Measurements from ENCODE around the gene THAP7.
"Not testable (repeated sequence)": the region's sequence is repeated elsewhere in the genome, so short reads cannot be mapped to it uniquely, and the experiment has no call there.

THAP7 gene

GRCh38 chr22:21012446-21013407 lies 10.8 kb upstream of the THAP7 start:
- no peaks in the 10 kb centered on the region for H3K36me3 ChIP-seq (ENCODE audit: low read depth)
- H3K9me3 ChIP-seq (ENCODE audit: severe bottlenecking), result no peaks in the 10 kb centered on the region
- peaks cover 6% of the 10 kb centered on the region for H3K4me1 ChIP-seq (ENCODE audit: insufficient read depth, poor library complexity, severe bottlenecking)
- no peak for TF ChIP-seq CTCF (IDR thresholded peaks at IDR 0.05; ENCODE audit: poor library complexity, severe bottlenecking)
- no peak overlapping the region for H3K4me3 ChIP-seq (ENCODE audit: severe bottlenecking)
- H3K27ac ChIP-seq (ENCODE audit: poor library complexity, severe bottlenecking), result no peak overlapping the region
- DNase-seq (ENCODE audit: low spot score) (no peak), ATAC-seq (ENCODE audit: low read depth) (no peak)
- H3K27me3 ChIP-seq (ENCODE audit: insufficient read depth, poor library complexity, severe bottlenecking), result no peaks in the 10 kb centered on the region

GRCh38 chr22:21010426-21011113 lies 8.7 kb upstream of the THAP7 start:
- no peak for DNase-seq (ENCODE audit: low spot score)
- no peak overlapping the region for H3K27ac ChIP-seq (ENCODE audit: poor library complexity, severe bottlenecking)
- no peak for TF ChIP-seq CTCF (IDR thresholded peaks at IDR 0.05; ENCODE audit: poor library complexity, severe bottlenecking)
- no peaks in the 10 kb centered on the region for H3K9me3 ChIP-seq (ENCODE audit: severe bottlenecking)
- no peak for ATAC-seq (ENCODE audit: low read depth)
- no peaks in the 10 kb centered on the region for H3K27me3 ChIP-seq (ENCODE audit: insufficient read depth, poor library complexity, severe bottlenecking)
- H3K4me3 ChIP-seq (ENCODE audit: severe bottlenecking), result no peak overlapping the region
- peaks cover 6% of the 10 kb centered on the region for H3K4me1 ChIP-seq (ENCODE audit: insufficient read depth, poor library complexity, severe bottlenecking)
- H3K36me3 ChIP-seq (ENCODE audit: low read depth), result no peaks in the 10 kb centered on the region

- Histone ChIP-seq H3K27ac (ENCODE audit: poor library complexity, severe bottlenecking) (no peak overlapping the region), H3K9me3 (ENCODE audit: severe bottlenecking) (no peaks in the 10 kb centered on the region), H3K4me1 (ENCODE audit: insufficient read depth, poor library complexity, severe bottlenecking) (peaks cover 3% of the 10 kb centered on the region), H3K4me3 (ENCODE audit: severe bottlenecking) (no peak overlapping the region), H3K36me3 (ENCODE audit: low read depth) (no peaks in the 10 kb centered on the region), H3K27me3 (ENCODE audit: insufficient read depth, poor library complexity, severe bottlenecking) (no peaks in the 10 kb centered on the region)
- ATAC-seq (ENCODE audit: low read depth), result peak; percentile 43; the same call in 2 of the 3 replicates
- no peak for TF ChIP-seq CTCF (IDR thresholded peaks at IDR 0.05; ENCODE audit: poor library complexity, severe bottlenecking)
- no peak for DNase-seq (ENCODE audit: low spot score)
These were observed 7.9 kb upstream of the THAP7 start for GRCh38 chr22:21009638-21010425.

- DNase-seq (ENCODE audit: low spot score); H3K27me3 ChIP-seq (ENCODE audit: insufficient read depth, poor library complexity, severe bottlenecking); H3K4me1 ChIP-seq (ENCODE audit: insufficient read depth, poor library complexity, severe bottlenecking); H3K9me3 ChIP-seq (ENCODE audit: severe bottlenecking); H3K4me3 ChIP-seq (ENCODE audit: severe bottlenecking); ATAC-seq (ENCODE audit: low read depth); H3K36me3 ChIP-seq (ENCODE audit: low read depth); H3K27ac ChIP-seq (ENCODE audit: poor library complexity, severe bottlenecking): not testable (repeated sequence)
These were observed 7.3 kb upstream of the THAP7 start for GRCh38 chr22:21009208-21009607.

GRCh38 chr22:21003782-21004181 lies 1.9 kb upstream of the THAP7 start:
- no peak for DNase-seq (ENCODE audit: low spot score)

More at GRCh38 chr22:21003782-21004181, 1.9 kb upstream of the THAP7 start:
- Histone ChIP-seq H3K4me3 (ENCODE audit: severe bottlenecking) (no peak overlapping the region), H3K9me3 (ENCODE audit: severe bottlenecking) (peaks cover 2% of the 10 kb centered on the region), H3K36me3 (ENCODE audit: low read depth) (peaks cover 23% of the 10 kb centered on the region), H3K27ac (ENCODE audit: poor library complexity, severe bottlenecking) (no peak overlapping the region), H3K27me3 (ENCODE audit: insufficient read depth, poor library complexity, severe bottlenecking) (no peaks in the 10 kb centered on the region), H3K4me1 (ENCODE audit: insufficient read depth, poor library complexity, severe bottlenecking) (no peaks in the 10 kb centered on the region)
- TF ChIP-seq CTCF (IDR thresholded peaks at IDR 0.05; ENCODE audit: poor library complexity, severe bottlenecking), result no peak
- ATAC-seq (ENCODE audit: low read depth), result no peak

All from RWPE2 (cell line).